Activated CD8-positive, alpha-beta memory T cell treated with anti-CD3 and anti-CD28 coated beads, Interleukin-2, amount 50 U/mL, for 1 hour (primary cell): Measurements from ENCODE around the gene C16orf54.
"Not testable (repeated sequence)": the region's sequence is repeated elsewhere in the genome, so short reads cannot be mapped to it uniquely, and the experiment has no call there.

Experiments
- DNase-seq: peaks from one replicate; pipeline ENCODE4 v3.0.0-alpha.2; 2020; ENCODE audit errors: extremely low read depth

C16orf54 gene

DNA sequence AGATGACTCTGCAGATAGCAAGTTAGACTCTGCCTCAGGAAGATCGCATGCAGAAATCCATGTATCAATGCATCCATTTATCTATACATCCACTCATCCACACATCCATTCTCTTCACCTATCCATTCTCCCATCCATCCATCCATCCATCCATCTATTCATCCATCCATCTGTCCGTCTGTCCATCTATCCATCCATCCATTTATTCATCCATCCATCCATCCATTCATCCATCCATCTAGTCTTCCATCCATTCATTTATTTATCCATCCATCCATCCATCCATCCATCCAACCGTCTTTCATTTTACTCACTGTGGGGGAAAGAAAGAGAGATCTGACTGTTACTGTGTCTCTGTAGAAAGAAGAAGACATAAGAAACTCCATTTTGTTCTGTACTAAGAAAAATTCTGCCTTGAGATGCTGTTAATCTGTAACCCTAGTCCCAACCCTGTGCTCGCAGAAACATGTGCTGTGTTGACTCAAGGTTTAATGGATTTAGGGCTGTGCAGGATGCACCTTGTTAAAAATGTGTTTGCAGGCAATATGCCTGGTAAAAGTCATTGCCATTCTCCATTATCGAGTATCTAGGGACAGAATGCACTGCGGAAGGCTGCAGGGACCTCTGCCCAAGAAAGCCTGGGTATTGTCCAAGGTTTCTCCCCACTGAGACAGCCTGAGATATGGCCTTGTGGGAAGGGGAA, 5.7 kb downstream of the C16orf54 start:
- not testable (repeated sequence) for DNase-seq

DNA sequence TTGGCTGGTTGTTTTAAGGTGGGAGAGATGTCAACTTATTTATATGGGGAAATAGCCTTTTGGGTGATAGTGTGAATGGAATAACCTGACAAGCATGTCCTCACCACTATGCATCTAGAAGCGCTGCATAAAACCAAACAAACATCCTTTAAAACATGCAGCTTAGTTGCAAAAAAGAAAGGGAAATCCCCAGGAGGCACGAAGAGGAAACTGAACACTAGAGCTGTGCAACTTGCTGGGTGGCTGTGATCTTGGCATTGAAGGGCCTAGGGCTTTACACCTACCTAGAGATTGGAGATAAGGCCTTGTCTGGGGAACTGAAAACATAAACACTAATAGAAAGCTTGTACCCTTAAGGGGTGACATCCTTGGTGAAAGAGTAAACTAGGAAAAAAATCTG, 7.3 kb downstream of the C16orf54 start:
- DNase-seq, result no peak

DNA sequence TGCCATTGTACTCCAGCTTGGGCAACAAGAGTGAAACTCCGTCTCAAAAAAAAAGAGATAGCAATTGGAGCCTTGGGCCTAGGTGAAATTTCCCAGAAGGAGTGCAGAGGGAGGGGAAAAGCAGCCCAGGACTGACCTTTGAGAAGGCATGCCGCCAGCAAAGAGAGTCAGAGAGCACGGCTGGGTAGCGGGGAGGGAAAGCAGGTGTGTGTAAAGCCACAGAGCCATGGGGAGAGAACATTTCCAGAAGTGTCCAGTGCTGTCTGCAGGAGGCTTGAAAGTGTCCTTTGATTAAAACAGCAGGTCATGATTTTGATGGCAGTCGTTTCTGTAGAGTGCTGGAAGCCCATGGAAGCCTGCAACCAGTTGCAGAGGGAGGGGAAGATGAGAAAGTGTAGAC, 8.1 kb downstream of the C16orf54 start:
- DNase-seq, result no peak

DNA sequence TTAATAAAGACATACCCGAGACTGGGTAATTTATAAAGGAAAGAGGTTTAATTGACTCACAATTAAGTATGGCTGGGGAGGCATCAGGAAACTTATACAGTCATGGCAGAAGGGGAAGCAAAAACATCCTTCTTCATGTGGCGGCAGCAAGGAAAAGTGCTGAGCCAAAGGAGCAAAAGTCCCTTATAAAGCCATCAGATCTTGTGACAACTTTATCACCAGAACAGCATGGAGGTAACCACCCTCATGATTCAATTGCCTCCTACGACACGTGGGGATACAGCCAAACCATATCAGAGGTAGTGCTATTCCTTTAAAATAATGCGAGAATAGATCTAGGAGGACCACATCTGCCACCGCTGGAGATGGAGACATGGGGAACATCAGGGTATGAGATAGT, 9.0 kb downstream of the C16orf54 start:
- DNase-seq, result no peak

DNA sequence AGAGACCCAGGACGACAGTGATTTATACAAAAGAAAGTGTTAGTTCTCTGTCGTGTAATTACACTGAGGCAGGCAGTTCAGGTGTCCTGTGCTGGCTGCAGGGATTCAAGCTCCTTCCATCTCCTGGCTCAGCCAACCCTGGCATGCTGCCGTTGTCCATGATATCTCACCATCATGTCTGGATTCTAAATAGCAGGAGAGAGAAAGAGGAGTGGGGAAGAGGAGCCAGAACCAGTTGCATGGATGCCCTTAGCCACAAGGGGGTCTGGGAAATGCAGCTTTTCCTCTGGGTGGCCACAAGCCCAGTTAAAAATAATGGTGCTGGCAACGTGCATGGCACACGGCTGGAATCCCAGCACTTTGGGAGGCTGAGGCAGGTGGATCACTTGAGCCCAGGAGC, 9.7 kb downstream of the C16orf54 start:
- no peak for DNase-seq

DNA sequence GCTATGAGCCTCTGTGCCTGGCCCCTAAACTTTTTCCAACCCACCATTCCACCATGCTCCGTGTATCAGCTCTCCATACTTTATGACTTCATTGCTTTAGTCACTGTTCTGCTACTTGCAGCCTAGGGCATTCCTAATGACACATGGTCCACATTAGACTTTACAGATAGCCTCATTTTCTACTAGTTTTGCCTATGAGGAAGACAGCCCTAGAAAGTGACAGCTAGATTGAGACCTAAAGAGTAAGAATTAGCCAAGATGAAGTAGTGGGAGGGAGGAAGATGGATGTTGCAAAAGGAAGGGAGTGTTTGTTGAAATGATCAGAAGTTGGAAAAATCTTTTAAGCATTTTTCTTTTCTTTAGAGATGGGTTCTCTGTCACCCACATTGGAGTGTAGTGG, 11.0 kb downstream of the C16orf54 start:
- no peak for DNase-seq

DNA sequence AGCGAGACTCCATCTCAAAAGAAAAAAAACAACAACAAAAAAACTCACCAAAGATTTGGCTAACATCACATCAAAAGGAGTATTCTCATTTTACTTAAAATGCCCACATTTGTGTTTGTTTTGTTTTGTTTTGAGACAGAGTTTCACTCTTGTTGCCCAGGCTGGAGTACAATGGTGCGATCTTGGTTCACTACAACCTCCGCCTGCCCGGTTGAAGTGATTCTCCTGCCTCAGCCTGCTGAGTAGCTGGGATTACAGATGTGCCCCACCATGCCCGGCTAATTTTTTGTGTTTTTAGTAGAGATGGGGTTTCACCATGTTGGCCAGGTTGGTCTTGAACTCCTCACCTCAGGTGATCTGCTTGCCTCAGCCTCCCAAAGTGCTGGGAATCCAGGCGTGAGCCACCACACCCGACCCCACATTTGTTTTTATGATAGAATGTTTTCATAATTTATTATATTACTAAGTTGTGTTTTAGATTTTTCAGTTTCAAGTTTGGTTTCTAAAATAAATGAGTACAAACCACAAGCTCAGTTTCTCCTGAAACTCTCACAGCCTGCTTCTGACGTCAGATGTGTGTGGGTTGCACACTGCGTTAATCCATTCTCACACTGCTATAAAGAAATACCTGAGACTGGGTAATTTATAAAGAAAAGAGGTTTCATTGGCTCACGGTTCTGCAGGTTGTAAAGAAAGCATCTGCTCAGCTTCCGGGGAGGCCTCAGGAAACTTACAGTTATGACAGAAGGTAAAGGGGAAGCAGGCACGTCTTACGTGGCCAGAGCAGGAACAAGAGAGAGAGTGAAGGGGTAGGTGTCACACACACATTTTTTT, 13.8 kb downstream of the C16orf54 start:
- DNase-seq, result not testable (repeated sequence)

DNA sequence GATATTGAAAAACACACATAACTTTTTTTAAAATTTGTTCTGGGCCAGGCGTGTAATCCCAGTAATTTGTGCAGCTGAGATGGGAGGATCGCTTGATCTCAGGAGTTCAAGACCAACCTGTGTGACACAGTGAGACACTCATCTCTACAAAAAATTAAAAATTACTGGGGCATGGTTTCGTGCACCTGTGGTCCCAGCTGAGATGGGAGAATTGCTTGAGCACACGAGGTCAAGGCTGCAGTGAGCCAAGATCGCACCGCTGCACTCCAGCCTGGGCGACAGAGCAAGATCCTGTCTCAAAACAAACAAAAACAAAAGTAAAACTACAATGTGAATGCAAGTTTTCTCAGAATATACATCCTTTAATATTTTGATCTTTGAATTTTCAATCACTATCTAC, 15.1 kb downstream of the C16orf54 start:
- no peak for DNase-seq

DNA sequence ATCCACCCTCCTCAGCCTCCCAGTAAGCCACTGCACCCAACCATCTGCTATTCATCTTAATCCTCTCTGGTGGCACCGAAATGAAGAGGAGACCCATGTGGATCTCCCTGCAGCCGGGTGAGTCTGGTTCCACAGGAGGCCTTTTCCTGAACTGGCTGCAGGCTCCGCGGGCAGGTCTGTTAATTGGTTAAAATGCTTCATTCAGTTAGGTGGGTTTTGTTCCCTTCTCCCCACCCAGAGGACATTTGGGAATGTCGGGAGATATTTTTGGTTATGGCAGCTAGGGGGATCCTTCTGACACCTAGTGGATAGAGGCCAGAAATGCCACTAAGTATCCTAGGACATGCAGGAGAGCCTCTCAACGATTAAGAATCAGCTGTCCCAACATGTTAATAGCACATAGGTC, 16.7 kb downstream of the C16orf54 start:
- no peak for DNase-seq

DNA sequence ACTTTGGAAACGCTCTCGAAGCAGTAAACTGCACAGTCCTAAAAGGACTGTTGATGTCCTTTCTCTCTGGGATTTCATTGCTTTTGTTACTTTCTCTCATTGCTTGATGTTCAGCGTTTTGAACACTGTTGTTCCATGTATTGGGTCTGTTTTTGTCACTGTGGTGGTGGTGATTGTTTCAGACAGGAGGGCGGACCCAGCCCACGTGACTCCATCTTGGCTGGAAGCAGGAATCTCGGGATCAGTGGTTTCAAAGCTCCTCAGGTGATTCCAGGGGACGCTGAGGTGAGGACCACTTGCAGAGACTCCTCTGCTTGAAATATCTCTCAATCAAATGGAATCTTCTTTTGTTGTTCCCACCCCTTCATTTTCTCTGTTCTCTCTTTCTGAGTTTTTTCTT, 18.3 kb downstream of the C16orf54 start:
- no peak for DNase-seq

DNA sequence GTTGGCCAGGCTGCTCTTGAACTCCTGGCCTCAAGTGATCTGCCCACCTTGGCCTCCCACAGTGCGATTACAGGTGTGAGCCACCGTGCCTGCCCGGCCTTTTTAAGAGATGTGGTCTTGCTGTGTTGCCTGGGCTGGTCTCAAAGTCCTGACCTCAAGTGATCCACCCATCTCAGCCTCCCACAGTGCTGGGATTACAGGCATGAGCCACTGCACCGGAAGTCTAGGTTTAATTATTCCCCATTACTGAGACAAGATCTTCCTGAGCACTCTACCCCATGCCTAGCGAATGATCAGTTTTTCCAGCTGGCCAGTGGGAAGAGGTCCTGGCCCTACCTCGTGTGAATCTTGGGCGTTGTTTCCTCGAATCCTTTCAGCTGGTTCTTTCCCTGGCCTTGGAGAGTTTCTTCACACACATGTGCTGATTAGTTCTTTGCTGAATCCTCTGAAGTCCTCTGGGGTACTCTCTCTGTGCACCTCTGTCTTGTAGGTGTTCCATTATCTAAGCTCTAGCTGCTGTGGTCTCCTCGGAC, 18.9 kb downstream of the C16orf54 start:
- DNase-seq, result no peak

DNA sequence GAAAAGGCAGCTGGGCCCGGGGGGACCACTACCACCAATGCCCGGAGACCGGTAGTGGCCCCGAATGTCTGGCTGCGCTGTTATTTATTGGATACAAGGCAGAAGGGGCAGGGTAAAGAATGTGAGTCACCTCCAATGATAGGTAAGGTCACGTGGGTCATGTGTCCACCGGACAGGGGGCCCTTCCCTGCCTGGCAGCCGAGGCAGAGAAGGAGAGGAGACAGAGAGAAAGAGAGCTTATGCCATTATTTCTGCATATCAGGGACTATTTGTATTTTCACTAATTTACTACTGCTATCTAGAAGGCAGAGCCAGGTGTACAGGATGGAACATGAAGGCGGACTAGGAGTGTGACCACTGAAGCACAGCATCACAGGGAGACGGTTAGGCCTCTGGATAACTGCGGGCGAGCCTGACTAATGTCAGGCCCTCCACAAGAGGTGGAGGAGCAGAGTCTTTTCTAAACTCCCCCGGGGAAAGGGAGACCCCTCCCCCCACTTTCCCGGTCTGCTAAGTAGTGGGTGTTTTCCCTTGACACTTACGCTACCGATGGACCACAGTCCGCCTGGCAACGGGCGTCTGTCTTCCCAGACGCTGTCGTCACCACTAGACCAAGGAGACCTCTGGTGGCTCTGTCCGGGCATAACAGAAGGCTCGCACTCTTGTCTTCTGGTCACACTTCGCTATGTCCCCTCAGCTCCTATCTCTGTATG, 24.5 kb downstream of the C16orf54 start:
- not testable (repeated sequence) for DNase-seq

DNA sequence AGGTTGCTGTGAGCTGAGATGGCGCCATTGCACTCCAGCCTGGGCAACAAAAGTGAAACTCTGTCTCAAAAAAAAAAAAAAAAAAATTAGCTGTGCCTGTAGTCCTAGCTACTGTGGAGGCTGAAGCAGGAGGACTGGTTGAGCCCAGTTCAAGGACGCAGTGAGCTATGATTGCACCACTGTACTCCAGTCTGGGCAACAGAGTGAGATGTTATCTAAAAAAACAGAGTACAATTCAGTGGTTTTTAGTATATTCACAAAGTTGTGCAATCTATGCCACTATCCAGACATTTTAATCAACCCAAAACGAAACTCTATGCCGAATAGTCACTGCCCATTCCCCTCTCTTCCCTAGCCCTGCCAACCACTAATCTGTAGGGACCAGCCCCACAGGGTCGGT, 25.1 kb downstream of the C16orf54 start:
- DNase-seq, result no peak

DNA sequence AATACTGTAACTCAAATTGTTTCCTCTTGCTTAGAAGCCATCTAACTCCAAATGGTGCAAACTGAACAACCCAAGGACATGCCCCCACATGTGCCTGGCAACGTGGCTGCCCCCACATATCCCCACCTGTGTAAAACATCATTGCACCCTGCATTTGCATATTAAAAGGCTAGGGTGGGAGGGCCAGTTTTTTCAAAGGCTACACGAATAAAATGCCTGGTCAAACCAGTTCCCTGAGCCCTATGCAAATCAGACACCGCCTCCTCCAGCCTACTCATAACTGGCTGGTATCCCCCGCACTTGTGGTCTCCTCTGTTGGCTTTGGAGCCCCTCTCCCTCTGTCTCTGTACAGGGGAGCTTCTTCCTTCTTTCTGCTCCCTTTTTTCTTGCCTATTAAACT, 26.7 kb downstream of the C16orf54 start:
- no peak for DNase-seq

DNA sequence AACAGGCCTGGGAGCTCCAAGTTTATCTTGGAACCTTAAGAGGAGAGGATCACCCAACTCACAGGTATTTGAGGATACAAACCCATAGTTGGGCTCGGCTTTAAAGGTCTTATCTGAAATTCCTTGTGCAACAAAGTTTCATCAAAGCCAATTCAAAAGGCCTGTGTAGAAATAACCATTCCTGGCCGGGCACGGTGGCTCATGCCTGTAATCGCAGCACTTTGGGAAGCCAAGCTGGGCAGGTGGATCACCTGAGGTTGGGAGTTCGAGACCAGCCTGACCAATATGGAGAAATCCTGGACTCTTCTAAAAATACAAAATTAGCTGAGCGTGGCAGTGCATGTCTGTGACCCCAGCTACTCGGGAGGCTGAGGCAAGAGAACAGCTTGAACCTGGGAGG, 28.7 kb downstream of the C16orf54 start:
- no peak for DNase-seq

DNA sequence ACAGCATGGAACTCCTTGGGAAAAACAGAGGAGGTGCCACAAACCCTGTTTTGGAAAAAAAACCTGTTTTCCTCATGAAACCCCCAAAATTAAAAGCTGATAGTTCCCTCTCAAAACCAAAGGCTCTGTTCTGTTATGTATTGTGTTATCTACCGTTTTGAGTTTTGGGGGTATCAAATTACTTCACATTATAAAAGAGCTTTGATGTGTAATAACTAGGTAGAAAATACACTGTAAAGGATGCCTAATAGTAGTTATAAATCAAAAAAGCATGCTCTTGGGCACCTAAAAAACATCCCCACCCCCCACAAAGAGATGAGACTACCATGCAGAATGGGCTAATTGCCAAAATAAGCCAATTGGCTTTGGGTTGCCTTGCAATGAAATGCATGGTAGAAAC, 30.8 kb downstream of the C16orf54 start:
- DNase-seq, result no peak

DNA sequence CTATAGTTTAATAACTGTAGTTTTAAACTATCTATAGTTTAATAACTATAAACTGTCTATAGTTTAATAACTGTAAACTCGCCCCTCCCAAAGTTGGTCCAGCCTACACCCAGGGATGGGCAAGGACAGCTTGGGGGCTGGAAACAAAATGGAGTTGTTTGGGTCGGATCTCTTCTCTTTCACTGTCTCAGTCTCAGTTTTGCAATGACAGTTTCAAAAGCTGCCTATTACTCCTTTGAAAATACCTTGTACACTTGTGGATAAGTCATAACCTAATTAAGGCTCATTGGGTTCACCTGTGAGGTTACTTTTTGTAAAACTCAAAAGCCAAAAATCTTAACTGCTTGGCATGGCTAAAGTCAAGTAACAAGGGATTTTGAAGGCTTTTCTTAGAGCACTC, 31.4 kb downstream of the C16orf54 start:
- DNase-seq, result no peak

DNA sequence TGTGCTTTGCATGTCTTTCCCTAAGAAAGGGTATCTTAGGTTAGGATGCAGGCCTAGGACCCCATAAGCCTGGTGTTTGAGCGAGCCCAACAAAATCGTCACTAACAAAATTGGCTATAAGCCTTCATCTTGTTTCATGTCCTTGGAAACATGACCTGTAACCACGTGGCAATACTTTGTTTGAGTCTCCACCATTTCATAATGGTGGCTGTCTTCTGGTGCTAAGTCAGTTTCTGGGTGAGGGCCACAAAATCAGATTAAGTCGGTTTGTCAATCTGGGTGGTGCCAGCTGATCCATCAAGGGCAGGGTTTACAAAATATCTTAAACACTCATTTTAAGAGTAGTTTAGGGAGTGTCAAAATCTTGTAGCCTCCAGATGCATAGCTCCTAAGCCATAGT, 33.0 kb downstream of the C16orf54 start:
- DNase-seq, result no peak

DNA sequence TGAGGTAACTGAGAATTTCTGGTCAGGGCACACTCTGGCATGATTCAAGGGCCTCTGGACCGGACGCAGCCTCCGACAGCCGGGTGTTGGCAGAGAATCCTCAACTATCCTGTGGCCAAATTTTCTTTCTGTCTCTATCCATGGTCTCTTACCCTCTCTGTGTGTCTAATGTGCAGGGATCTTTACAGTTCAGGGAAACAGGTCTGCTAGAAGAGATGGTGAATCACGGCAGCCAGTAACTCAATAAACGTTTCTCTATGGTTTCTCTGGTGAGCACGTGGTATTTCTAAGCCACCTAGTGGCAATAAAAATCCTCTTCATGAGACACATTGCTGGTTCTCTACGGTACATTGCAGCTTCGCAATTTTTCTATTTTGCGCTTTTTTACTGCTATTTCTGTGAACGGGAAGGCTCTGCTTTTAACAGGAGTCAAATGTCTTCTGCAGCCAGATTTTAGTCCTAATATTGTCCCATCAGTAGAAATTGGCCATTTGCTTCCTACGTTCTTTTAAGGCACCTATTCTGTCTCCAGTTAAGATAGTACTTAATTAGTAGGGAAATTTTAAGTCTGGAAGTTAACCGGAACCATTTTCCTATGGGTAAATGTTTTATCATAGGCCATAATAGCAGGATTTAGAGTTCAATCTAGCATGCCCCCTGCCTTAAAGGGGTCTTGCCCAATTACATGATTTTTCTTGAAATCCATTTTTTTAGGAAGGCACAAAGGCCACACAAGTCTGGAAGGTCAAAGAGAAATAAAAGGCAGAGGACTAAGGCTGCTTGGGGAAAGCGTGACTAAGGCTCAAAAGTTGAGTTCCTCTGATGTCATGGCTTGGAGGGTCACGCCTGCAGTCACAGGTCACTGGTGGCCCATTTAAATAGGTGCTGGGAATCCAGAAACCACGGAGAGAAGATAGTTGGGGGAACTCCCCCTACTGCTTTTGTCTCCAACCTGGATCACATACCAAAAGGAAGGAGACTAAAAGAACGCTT, 35.3 kb downstream of the C16orf54 start:
- no peak for DNase-seq

DNA sequence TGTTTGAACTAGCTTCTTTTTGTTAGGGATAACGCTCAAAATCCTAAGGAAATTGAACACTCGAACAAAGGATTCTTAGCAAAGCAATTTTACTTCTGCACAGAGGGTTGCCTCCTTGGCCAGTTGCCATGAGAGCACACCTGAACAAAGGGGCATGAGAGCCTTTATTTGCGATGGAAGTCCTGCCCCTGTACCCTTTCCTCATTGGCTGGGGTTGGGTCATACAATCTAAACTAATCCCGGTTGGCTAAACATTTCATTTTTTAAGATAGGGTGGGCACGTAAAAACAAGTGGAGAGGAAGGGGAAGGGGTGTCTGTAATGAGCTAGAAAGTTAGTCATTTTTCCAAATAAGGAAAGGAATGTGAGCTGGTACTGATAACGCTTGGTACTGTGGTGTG, 36.1 kb downstream of the C16orf54 start:
- DNase-seq, result not testable (repeated sequence)

DNA sequence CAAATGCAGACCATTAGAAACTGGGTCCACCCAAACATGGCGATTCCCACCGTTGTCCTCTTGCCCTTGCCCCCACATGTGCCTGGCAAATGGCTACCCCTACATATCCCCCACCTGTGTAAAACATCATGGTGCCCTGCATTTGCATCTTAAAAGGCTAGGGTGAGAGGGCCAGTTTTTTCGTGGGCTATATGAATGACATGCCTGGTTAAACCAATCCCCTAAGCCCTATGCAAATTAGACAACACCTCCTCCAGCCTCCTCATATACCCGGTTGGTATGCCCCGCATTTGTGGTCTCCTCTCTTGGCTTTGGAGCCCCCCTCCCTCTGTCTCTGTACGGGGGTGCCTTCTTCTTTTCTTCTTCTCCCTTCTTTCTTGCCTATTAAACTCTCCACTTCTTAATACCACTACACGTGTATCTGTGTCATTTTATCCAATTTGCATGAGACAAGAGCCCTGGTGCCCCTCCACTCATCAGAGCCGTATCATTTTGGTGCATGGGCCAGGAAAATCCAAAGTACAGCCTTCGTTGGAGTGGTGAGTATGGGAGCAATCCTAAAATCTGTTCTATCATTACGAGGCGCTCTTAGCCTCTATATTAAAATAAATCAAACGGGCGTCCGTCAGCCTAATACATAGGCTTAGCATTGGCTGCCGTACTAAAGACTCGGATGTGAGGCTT, 36.7 kb downstream of the C16orf54 start:
- DNase-seq, result no peak
